Measurements from ENCODE around the gene CDH18.

GRCh38 chr5:19487480-19487879, 500.5 kb downstream of the CDH18 start:
- TF ChIP-seq CTCF (conservative IDR thresholded peaks at IDR 0.05; ENCODE audit: low read length) (no peak), EZH2phosphoT487 (IDR thresholded peaks at IDR 0.05; ENCODE audit: borderline replicate concordance) (no peak)
